ENCODE results near the gene BLOC1S5. TPM values are rescaled to one million over a fixed set of nuclear protein-coding genes. Genes with fewer than 3 reads are reported as not detected.

The BLOC1S5 gene
- total and polyA plus RNA-seq, 9 of the 15 experiments (the other 6 are each of a cell fraction or from before 2014, with no cell fraction given), result 8.5 to 41.0 (median 27.7) TPM

DNA sequence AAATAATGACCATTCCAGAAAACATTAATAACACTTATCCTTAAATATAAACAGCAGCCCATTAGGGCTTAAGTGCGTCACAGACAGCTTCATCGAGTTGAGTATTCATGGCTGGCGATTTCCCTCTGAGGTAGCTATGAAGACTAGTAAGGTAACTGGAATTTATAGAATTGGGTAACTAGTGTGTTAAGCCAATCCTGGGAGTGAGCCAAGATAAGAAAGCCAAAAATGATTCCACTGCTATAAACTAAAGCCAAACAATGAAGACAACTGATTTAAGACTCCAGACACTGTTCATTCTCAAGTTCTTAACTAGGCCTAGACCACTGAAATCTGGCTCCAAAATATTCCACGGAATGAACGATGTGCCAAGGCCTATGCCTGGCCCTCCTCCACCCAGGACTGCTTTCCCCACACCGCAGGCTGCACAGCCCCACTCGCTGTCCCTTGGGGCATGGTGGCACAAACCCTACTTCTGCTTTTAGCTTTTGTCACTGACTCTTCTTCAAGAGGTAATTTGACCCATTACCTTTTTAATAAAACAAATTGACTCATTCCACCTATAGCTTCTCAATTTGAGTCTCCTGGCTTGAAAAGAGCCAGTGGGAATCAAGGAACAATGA lies 66.0 kb downstream of the BLOC1S5 start:
- 35% methylated on average over 7 of the region's 7 CpGs for WGBS (ENCODE audit: insufficient coverage, low coverage, missing lambda C conversion rate)
- in situ Hi-C loops (cut with MboI), result no loop called here
- DNase-seq (ENCODE audit: extremely low read depth in 1 of 4, low spot score in 3 of 4) (no peak), FAIRE-seq (no peak), ATAC-seq (no peak)
- no peak overlapping the region for H2AFZ ChIP-seq (ENCODE audit: low read depth, low read length)
- no peaks in the 10 kb centered on the region for H3K9me3 ChIP-seq (replicated peaks; ENCODE audit: control insufficient read depth, insufficient read depth, low read depth, low read length)
- H3K4me3 ChIP-seq, result no peak overlapping the region
- intact Hi-C loops (cut with micrococcal nuclease), result no loop called here
- H3K36me3 ChIP-seq (ENCODE audit: control insufficient read depth, insufficient read depth, low read length), result no peaks in the 10 kb centered on the region
- no peaks in the 10 kb centered on the region for H3K9me1 ChIP-seq (ENCODE audit: control insufficient read depth, insufficient read depth, low read length)
- H3K4me2 ChIP-seq (ENCODE audit: insufficient read depth, low read length), result no peak overlapping the region
- H3K27me3 ChIP-seq (ENCODE audit: control insufficient read depth in 2 of 2, insufficient read depth in 2 of 2, low read length in 2 of 2), result no peaks in the 10 kb centered on the region
- no peaks in the 10 kb centered on the region for H4K20me1 ChIP-seq (replicated peaks; ENCODE audit: control insufficient read depth, insufficient read depth, low read length)
- H3K4me1 ChIP-seq (replicated peaks in 1 of 2; ENCODE audit: control insufficient read depth in 2 of 2, insufficient read depth in 2 of 2, low read length in 2 of 2), result peaks cover 0 to 4% of the 10 kb centered on the region in 2 experiments; a peak in 1 of 5 replicates
- CTCF ChIA-PET (ENCODE audit: low intra/inter-chr PET ratio), result interaction anchor here (0.6 kb wide), 1 partner anchor 280 kb away, joined by 5 read pairs; no protein-coding TSS in a partner anchor
- H3K79me2 ChIP-seq (ENCODE audit: control insufficient read depth, insufficient read depth, low read length), result no peaks in the 10 kb centered on the region
- H3K9ac ChIP-seq (ENCODE audit: insufficient read depth in 1 of 2, low read depth in 2 of 2, low read length in 2 of 2), result no peak overlapping the region
- H3K27ac ChIP-seq (ENCODE audit: extremely low read depth, low read depth, low read length), result no peak overlapping the region
- POLR2A ChIA-PET, result no interaction called here
- no TSS peak for BruUV-seq (replicated peaks)
- TF ChIP-seq TRIM28 (IDR thresholded peaks at IDR 0.05) (no peak), RBM39 (optimal IDR thresholded peaks at IDR 0.05; ENCODE audit: low read depth, low read length) (no peak), SAFB (IDR thresholded peaks at IDR 0.05; ENCODE audit: borderline replicate concordance, low read depth, low read length) (no peak), ARNT (IDR thresholded peaks at IDR 0.05) (no peak), LARP7 (IDR thresholded peaks at IDR 0.05) (no peak), SMARCC2 (IDR thresholded peaks at IDR 0.05; ENCODE audit: low read depth) (no peak), CSDE1 (IDR thresholded peaks at IDR 0.05) (no peak), PRPF4 (IDR thresholded peaks at IDR 0.05; ENCODE audit: insufficient read depth, low read depth, low read length, poor library complexity, severe bottlenecking) (no peak), U2AF1 (optimal IDR thresholded peaks at IDR 0.05; ENCODE audit: low read depth, low read length) (no peak), FOXA1 (IDR thresholded peaks at IDR 0.05; ENCODE audit: borderline replicate concordance) (no peak), SMAD4 (CRISPR knock-in tag; conservative IDR thresholded peaks at IDR 0.05) (no peak), HSF4 (CRISPR knock-in tag; IDR thresholded peaks at IDR 0.05; ENCODE audit: borderline replicate concordance) (no peak), ZNF407 (IDR thresholded peaks at IDR 0.05; ENCODE audit: low read depth) (no peak), ATF6 (CRISPR knock-in tag; IDR thresholded peaks at IDR 0.05) (no peak)
